Ovary (tissue), 9 donors: Measurements from ENCODE around the gene PITPNC1. TPM values are rescaled to one million over a fixed set of nuclear protein-coding genes. Genes with fewer than 3 reads are reported as not detected.

ENCODE experiments used
- DNase-seq, 5 donors: peaks; one replicate each; pipeline ENCODE4 v3.0.0-alpha.2; 2019 to 2020
- H3K27ac ChIP-seq, 2 donors: fragments of 200-600 bp; one replicate each; pipeline versions ENCODE4 v1.5.1 to v1.8.0; 2019 to 2022
- H3K27me3 ChIP-seq: fragments of 200-600 bp; one replicate; pipeline ENCODE4 v1.8.0; 2022
- H3K36me3 ChIP-seq: fragments of 200-600 bp; sonication (generic); one replicate; pipeline ENCODE4 v1.5.1; 2019
- H3K4me1 ChIP-seq: one replicate; pipeline ENCODE4 v1.8.1; 2013; ENCODE audit warnings: mild to moderate bottlenecking, moderate library complexity; ENCODE audit not compliant: insufficient read depth
- H3K4me3 ChIP-seq: fragments of 200-600 bp; sonication (generic); one replicate; pipeline ENCODE4 v1.5.1; 2017
- H3K9me3 ChIP-seq, 2 donors: fragments of 200-600 bp in 1 of 2; sonication (generic) in 1 of 2; one replicate each; pipeline versions ENCODE4 v1.5.1 to v1.8.1; 2013 to 2019; ENCODE audit warnings: mild to moderate bottlenecking in 1 of 2, moderate library complexity in 1 of 2
- CTCF ChIP-seq, 3 donors: fragments of 450-650 bp in 2 of 3; fragments of 200-600 bp in 1 of 3; IDR thresholded peaks; one replicate each; pipeline versions ENCODE4 v1.5.1 to v1.8.0; 2016 to 2022; ENCODE audit warnings: antibody characterized with exemption in 3 of 3, mild to moderate bottlenecking in 1 of 3
- EP300 ChIP-seq: sonication (generic); formaldehyde crosslinking; IDR thresholded peaks from one replicate; pipeline ENCODE4 v1.6.1; 2017; ENCODE audit warnings: antibody characterized with exemption
- POLR2A ChIP-seq: fragments of 450-650 bp; IDR thresholded peaks from one replicate; pipeline ENCODE4 v1.6.1; 2017; ENCODE audit warnings: antibody characterized with exemption, mild to moderate bottlenecking, moderate library complexity
- WGBS, 3 donors: extraction: QIAGEN DNeasy Blood & Tissue Kit in 1 of 3; methylation state at CpG; one replicate each; pipeline versions ENCODE4 v1.1.5 to v1.1.7; 2013 to 2017; 5-methylcytosine and 5-hydroxymethylcytosine counted together
- intact Hi-C, 4 donors: fragments of 100-400 bp; cut with DNase I; formaldehyde crosslinking; loops; one replicate each; pipeline versions ENCODE4 v1.11.0 to v1.15.1; 2022 to 2023
- polyA plus RNA-seq, 2 donors: library from polyadenylated mRNA; stranded (reverse); fragments of 200-250 nt in 1 of 2; fragments of 350-450 nt in 1 of 2; fragmentation: Illumina TruSeq in 1 of 2; extraction: RNeasy Lipid Tissue Mini Kit (QIAGEN cat#74804) in 1 of 2; gene quantifications; one replicate each; pipeline ENCODE4 v1.2.3, GENCODE V29; 2013 to 2014
- total RNA-seq, 7 donors: library from RNA; depleted of rRNA in 2 of 7; stranded (reverse); fragments of >200 nt in 2 of 7; fragmentation: NEBNext Ultra II Directional in 3 of 7; extraction: Animal tissue kit (Norgen Biotek cat#: 25700) in 3 of 7; gene quantifications; one replicate each; pipeline versions ENCODE4 v1.1.0 to v1.2.4, GENCODE V29; 2016 to 2023
- donor health status: DM: no; HTN: no; CAD: no; lungs with moderate emphysema.
- donor health status: DM: no; HTN: no; CAD: no.
- donor health status: Bipolar disorder and iron deficiency.
- donor health status: DM: yes; HTN: yes; CAD: no.
- donor health status: DM: no; HTN: no; CAD: no.
- donor health status: DM: yes; HTN: yes; CAD: no.

Gene PITPNC1
- total and polyA plus RNA-seq, 9 donors: 14.9 to 40.9 (median 23.8) TPM

GRCh38 chr17:67531291-67531690, 154.2 kb downstream of the PITPNC1 start:
- intact Hi-C loops: no loop called here
- peak in 1 of 5 donors; percentile 42 for DNase-seq
- H3K4me1 ChIP-seq: peaks cover 12% of the 10 kb centered on the region
- WGBS, 3 donors: 40 to 69% (median 42%) methylated on average over 12 of the region's 12 CpGs
- no peaks in the 10 kb centered on the region for H3K36me3 ChIP-seq
- TF ChIP-seq CTCF (IDR thresholded peaks at IDR 0.05) (no peak), POLR2A (no peak), EP300 (no peak)
- no peak overlapping the region for H3K4me3 ChIP-seq
- H3K27me3 ChIP-seq: no peaks in the 10 kb centered on the region
- no peaks in the 10 kb centered on the region for H3K9me3 ChIP-seq
- H3K27ac ChIP-seq: no peak overlapping the region

- H3K36me3 ChIP-seq: no peaks in the 10 kb centered on the region
- DNase-seq: peak in 3 of 5 donors; percentile 33 to 67 (median 53)
- no peaks in the 10 kb centered on the region for H3K27me3 ChIP-seq
- H3K27ac ChIP-seq: no peak overlapping the region
- WGBS, 3 donors: 13 to 39% (median 39%) methylated on average over 10 of the region's 10 CpGs
- intact Hi-C loops: no loop called here
- H3K9me3 ChIP-seq: no peaks in the 10 kb centered on the region
- TF ChIP-seq POLR2A (no peak), EP300 (no peak), CTCF (IDR thresholded peaks at IDR 0.05) (no peak)
- H3K4me1 ChIP-seq: peaks cover 12% of the 10 kb centered on the region
- H3K4me3 ChIP-seq: no peak overlapping the region
Measured at GRCh38 chr17:67532326-67532871, 155.3 kb downstream of the PITPNC1 start.

GRCh38 chr17:67534941-67535340, 157.9 kb downstream of the PITPNC1 start:
- no peaks in the 10 kb centered on the region for H3K9me3 ChIP-seq
- H3K27ac ChIP-seq: no peak overlapping the region
- H3K4me3 ChIP-seq: no peak overlapping the region
- intact Hi-C loops: no loop called here
- TF ChIP-seq POLR2A (no peak), EP300 (no peak), CTCF (IDR thresholded peaks at IDR 0.05) (no peak)
- H3K27me3 ChIP-seq: no peaks in the 10 kb centered on the region
- 72 to 81% (median 77%) methylated on average over 3 of the region's 3 CpGs for WGBS, 3 donors
- DNase-seq: no peak
- no peaks in the 10 kb centered on the region for H3K36me3 ChIP-seq
- peaks cover 8% of the 10 kb centered on the region for H3K4me1 ChIP-seq

GRCh38 chr17:67542219-67543114, 165.4 kb downstream of the PITPNC1 start:
- intact Hi-C loops: no loop called here
- Histone ChIP-seq H3K27me3 (no peaks in the 10 kb centered on the region), H3K9me3 (no peaks in the 10 kb centered on the region), H3K27ac (no peak overlapping the region), H3K36me3 (no peaks in the 10 kb centered on the region), H3K4me1 (peaks cover 2% of the 10 kb centered on the region), H3K4me3 (no peak overlapping the region)
- 70 to 84% (median 81%) methylated on average over 11 of the region's 11 CpGs for WGBS, 3 donors
- DNase-seq: no peak
- TF ChIP-seq EP300 (no peak), CTCF (IDR thresholded peaks at IDR 0.05) (no peak), POLR2A (no peak)
